NOMO-1 (cell line): Measurements from ENCODE around the gene RPL39.
A peak's percentile ranks its signal among the peaks of the same experiment; 100 is the strongest.
"Not testable (repeated sequence)": the region's sequence is repeated elsewhere in the genome, so short reads cannot be mapped to it uniquely, and the experiment has no call there.

Source experiments
- DNase-seq, 2 experiments: peaks; one replicate each; lab custom pipeline; 2025; ENCODE audit not compliant: unreplicated experiment in 2 of 2; lab: John Stamatoyannopoulos, UW

RPL39 gene

DNA sequence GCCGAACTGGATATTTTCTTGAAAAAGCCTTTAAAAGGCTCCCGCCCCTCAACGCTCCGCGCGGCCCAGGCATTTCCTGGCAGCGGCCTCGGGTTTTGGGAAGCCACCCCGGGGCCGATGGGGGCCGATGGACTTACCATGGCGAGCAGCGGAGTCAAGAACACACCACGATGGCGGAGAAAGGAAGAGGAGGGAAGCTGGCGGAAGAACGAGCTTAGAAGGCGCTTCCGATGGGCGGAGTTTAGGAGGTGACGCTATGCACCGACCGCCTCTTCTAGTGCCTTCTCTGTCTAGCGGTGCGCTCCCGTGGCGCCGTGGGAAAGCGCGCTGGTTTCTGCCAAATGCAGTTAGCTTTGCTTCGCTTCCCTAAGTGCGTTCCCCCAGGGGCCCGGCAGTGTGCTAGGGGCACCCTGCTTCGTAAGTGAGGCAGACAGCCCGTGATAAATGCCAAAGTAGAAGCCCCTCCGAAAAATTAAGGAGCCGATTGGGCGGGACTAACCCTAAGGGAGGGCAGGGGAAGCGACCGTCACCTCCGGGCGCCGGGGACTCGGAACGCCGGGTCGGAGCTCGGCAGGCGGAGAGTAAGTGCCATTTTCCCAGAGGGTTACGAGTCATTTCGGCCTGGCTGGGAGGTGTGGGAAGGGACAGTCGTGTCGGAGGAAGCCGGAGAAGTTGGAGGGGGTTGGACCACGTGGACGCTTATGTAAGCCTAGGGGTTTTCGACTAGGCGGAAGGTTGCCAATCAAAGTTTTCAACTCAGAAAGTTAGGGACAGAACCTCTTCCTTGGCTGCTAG lies at the start of gene RPL39:
Gene RPL39, minus strand, starts transcription at position 194 of the 795 bp plus-strand sequence. Its CDS starts 54 bp downstream, at position 140.
- peak; percentile 57 to 79 for DNase-seq

DNA sequence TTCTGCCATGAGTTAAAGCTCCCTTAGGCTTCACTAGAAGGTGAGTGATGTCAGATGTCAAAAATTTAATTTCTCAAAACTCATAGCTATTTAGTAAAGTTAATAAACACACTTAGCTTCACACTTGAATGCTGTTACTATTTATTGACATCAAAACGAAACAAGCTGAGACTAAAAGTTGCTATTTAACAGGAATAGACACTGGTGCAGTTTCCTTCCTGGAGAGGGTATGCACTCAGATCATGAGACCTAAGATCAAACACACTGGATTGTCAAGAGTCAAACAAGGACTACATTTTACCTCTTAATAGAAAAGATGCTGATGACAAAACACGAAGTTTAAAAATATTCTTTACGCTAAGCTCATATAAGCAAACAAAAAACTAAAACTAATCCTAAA lies 42.5 kb upstream of the RPL39 start:
- no peak for DNase-seq

DNA sequence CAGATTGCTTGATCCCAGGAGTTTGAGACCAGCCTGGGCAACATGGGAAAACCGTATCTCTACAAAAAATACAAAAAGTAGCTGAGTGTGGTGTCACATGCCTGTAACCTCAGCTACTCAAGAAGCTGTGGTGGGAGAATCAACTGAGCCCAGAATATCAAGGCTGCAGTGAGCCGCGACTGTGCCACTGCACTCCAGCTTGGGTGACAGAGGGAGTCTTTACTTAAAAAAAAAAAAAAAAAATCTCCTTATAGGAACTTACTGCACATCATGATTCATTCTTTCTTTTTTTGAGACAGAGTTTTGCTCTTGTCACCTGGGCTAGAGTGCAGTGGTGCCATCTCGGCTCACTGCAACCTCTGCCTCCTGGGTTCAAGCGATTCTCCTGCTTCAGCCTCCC lies 37.0 kb upstream of the RPL39 start:
- no peak for DNase-seq

DNA sequence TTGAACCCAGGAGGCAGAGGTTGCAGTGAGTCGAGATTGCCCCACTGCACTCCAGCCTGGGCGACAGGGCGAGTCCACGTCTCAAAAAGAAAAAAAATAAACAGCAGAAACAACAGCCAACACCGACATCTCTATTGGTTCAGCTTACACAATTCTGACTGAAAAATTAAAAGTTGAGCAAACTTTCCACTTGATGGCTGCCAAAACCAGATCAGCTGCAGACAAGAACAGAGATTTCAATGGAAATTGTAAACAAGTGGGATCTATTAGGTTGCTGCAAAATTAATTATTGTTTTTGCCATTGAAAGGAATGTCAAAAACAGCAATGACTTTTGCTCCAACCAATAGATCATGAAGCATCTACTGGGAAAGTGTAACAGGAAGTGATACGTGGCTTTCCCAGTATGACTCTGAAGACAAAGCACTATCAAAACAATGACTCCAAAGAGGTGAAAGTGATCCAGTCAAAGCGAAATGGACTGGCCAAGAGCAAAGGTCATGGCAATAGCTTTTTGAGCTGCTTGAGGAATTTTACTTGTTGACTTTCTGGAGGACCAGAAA lies 35.0 kb upstream of the RPL39 start:
- DNase-seq = no peak

DNA sequence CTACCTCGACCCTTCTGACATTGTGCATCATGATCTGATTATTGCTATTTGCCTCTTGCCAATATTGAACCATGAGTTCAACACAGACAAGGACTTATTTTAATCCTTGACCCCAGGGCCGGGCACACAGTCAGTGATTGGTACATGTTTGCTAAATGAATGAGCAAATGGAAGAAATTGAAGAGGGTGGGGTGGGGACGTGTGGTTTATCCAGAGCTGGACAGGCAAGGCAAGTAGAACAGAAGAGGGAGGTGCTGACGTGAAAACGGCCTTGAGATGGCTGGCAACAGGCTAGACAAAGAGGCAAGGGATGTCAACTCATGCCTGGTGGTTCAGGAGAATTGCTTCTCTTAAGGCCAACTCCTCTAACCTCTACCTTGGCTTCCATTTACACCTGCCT lies 32.8 kb upstream of the RPL39 start:
- not testable (repeated sequence) for DNase-seq

DNA sequence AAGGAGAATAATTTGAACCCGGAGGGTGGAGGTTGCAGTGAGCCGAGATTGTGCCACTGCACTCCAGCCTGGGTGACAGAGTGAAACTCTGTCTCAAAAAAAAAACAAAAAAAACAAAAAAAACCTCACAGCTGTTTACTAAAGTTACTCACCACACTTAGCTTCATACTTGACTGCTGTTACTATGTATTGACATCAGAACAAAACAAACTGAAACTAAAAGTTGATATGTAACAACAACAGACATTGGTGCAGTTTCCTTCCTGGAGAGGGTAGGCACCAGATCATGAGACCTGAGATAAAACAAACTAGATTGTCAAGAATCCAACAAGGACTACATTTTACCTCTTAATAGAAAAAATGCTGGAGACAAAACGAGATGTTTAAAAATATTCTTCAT lies 30.3 kb upstream of the RPL39 start:
- DNase-seq = not testable (repeated sequence)

DNA sequence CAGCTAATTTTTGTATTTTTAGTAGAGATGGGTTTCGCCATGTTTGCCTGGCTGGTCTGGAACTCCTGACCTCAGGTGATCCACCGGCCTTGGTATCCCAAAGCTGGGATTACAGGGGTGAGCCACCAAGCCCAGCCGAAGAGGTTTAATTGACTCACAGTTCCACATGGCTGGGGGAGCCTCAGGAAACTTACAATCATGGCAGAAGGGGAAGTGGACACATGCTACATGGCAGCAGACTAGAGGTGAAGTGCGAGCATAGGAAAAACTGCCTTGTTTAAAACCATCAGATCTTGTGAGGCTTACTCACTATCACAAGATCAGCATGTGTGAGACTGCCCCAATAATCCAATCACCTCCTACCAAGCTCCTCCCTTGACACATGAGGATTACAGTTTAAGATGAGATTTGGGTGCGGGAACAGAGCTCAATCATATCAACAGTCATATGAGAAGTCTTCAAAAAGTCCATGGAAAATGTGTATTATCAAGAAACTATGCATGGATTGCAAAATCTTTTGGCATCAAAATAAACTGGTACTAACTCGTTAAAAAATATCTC lies 25.8 kb upstream of the RPL39 start:
- no peak for DNase-seq

DNA sequence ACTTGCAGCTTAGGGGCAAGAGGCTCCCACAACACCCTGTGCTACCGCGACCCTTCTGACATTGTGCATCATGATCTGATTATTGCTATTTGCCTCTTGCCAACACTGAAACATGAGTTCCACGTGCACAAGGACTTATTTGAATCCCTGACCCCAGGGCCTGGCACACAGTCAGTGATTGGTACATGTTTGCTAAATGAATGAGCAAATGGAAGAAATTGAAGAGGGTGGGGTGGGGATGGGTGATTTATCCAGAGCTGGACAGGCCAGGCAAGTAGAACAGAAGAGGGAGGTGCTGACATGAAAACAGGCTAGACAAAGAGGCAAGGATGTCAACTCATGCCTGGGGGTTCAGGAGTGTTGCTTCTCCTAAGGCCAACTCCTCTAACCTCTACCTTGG lies 24.9 kb upstream of the RPL39 start:
- no peak for DNase-seq

DNA sequence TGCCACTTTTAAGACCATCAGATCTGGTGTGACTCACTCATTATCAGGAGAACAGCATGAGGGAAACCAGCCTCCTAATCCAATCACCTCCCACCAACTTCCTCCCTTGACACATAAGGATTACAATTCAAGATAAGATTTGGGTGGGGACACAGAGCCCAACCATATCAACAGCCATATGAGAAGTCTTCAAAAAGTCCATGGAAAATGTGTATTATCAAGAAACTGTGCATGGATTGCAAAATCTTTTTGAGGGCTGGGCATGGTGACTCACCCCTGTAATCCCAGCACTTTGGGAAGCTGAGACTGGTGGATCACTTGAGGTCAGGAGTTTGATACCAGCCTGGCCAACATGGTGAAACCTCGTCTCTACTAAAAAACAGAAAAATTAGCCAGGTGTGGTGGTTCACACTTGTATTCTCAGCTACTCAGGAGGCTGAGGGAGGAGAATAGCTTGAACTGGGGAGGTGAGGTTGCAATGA lies 17.8 kb upstream of the RPL39 start:
- no peak for DNase-seq

DNA sequence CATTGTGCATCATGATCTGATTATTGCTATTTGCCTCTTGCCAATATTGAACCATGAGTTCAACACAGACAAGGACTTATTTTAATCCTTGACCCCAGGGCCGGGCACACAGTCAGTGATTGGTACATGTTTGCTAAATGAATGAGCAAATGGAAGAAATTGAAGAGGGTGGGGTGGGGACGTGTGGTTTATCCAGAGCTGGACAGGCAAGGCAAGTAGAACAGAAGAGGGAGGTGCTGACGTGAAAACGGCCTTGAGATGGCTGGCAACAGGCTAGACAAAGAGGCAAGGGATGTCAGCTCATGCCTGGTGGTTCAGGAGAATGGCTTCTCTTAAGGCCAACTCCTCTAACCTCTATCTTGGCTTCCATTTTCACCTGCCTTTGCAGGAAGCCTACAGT lies 17.0 kb upstream of the RPL39 start:
- DNase-seq = not testable (repeated sequence)

DNA sequence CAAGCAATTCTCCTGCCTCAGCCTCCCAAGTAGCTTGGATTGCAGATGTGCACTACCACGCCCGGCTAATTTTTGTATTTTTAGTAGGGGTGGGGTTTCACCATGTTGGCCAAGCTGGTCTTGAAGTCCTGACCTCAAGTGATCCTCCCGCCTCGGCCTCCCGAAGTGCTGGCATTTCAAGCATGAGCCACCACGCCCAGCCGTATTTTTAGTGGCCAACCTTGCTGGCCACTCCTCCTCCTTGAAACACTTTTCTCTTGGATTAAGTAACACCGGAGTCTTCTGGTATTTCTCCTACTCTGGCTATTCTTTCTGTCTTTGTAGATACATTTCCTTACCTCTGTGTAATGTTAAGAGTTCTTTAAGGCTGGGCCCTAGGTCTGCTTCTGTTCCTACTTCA lies 11.1 kb upstream of the RPL39 start:
- DNase-seq = no peak

DNA sequence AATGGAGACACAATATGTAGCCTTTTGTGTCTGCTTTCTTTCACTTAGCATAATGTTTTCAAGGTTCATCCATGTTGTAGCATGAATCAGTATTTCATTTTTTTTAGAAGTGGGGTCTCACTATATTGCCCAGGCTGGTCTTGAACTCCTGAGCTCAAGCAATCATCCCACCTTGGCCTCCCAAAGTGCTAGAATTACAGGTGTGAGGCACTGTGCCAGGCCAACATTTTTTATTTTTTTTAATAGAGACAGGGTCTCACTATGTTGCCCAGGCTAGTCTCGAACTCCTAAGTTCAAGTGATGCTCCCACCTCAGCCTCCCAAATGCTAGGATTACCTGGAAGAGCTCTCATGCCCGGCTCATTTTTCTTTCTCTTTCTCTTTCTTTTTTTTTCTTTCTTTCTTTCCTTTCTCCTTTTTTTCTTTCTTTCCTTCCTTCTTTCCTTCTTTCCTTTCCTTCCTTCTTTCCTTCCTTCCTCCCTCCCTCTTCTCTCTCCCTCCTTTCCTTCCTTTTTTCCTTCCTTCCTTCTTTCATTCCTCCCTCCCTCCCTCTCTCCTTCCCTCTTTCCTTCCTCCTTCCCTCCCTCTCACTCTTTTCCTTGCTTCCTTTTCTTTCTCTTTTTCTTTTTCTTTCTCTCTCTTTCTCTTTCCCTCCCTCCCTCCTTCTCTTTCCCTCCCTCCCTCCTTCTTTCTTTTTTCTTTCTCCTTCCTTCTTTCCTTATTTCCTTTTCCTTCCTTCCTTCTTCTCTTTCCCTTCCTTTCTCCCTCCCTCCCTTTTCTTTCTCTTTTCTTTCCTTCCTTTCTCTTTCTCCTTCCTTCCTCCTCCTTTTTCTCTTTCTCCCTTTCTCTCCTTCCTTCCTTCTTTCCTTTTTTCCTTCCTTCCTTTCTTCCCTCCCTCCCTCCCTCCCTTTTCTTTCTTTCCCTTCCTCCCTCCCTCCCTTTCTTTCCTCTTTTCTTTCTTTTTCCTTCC lies 10.1 kb upstream of the RPL39 start:
- no peak for DNase-seq

DNA sequence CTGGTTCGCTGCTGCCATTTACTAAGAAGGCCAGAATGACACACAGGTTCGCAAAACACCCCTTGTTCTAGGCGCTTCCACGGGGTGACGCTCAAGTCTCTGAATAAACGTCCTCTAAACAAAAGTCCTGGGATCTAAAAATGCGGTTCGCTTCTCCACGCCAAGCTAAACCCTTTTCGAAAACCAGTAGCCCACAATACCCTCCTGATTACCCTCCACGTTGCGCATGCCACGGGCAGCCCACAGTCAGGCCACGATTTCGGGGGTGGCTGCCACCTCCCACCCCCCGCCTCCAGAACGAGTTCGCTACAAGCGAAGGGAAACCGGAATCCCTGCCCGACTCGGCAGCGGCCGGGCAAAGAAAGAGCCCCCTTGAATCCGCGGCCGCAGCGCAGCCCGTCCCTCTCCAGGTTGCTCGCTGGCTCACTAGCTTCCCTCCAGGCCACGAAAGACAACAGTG lies 423 bp downstream of the RPL39 start:
- DNase-seq = peak in 1 of 2 experiments; percentile 25

DNA sequence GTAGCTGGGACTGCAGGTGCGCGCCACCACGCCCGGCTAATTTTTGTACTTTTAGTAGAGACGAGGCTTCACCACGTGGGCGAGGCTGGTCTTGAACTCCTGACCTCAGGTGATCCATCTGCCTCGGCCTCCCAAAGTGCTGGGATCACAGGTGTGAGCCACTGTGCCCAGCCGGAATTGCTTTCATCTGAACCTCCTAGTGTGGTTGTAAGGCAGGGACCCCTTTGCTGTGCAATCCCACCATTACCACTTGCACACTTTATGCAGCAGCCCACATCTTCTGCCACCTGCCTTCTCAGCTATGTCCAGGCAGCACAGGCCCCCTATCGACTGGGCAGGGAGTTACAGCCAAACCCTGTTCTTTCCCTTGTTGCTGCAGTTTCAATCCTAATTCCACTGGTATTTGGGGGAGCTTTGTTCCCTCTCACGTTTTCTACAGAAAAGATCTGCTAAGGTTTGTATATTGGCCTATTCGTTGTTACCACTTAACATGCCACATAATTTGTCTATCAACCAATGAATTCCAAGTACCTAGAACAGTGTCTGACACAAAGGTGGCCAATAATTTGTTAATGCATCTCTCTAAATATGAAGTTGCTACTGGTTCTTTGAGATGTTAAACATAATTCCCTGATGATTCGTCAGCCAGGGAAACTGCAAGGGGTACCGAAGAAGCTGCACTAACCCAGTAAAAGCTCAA lies 6.5 kb downstream of the RPL39 start:
- peak; percentile 25 for DNase-seq

DNA sequence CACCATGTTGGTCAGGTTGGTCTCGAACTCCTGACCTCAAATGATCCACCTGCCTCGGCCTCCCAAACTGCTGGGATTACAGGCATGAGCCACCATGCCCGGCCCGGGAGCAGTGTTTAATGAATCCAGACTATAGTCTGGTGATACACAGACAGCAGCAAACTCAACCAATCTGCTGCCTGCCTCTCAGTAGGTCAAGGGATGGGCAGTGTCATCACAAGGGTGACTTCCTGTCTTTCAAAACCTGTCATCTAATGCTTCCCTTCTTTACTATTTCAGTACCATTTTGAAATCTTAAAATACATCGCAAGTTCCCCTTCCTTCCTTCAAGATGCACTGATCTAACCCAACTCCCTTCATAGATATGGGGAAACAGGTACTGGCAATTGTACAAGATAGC lies 8.4 kb downstream of the RPL39 start:
- DNase-seq = peak; percentile 54 to 96

DNA sequence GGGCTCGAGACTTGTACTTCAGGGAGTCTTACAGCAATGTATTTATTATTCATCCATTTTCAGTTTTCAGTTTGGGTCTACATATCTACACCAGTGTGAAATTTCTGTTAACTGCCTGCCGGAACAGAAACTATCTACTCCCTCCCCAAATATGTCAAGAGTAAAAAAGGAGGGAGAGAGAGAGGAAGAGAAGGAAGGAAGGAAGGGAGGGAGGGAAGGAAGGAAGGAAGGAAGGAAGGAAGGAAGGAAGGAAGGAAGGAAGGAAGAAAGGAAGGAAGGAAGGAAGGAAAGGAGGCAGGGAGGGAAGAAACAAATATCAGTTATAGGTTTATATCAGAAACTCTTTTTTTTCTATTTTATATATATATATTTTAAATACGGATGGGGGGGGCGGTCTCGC lies 12.6 kb downstream of the RPL39 start:
- no peak for DNase-seq

DNA sequence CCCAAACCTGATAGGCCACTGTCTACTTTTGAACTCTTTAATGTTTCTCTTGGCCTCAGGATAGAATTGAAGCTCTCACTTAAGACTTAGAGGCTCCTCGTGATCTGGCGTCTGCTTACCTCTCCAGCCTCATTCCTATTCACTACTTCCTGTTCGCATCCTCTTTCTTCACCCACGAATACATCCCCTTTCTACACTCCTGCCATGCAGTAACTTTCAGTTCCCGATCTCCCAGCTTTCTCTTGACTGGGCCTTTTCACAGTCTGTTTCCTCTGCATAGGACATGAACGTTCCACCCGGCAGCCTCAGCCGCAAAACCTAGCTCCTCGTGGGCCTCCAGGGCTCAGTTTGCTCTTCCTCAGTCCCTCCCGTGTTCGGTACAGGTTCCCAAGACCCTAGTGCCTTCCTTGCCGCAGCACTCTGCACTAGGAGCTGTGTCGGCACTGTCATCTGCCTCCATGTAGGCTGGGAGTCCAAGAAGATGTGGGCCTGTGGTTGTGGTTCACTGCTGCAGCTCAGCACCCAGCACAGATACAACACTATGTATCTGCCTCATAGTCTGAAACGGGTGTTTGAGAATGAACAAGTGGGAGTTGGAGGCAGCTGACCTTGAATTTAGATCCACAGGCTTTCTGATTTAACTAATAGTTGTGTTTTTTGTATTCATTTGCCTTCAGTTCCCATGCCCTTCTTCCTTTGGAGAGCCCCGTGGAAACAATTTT lies 15.8 kb downstream of the RPL39 start:
- DNase-seq = peak; percentile 74 to 91

DNA sequence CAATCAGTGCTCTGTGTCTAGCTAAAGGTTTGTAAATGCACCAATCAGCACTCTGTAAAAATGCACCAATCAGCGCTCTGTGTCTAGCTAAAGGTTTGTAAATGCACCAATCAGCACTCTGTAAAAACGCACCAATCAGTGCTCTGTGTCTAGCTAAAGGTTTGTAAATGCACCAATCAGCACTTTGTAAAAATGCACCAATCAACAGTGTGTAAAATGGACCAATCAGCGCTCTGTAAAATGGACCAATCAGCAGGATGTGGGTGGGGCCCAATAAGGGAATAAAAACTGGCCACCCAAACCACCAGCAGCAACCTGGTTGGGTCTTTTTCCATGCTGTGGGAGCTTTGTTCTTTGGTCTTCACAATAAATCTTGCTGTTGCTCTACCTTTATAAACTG lies 22.0 kb downstream of the RPL39 start:
- not testable (repeated sequence) for DNase-seq

DNA sequence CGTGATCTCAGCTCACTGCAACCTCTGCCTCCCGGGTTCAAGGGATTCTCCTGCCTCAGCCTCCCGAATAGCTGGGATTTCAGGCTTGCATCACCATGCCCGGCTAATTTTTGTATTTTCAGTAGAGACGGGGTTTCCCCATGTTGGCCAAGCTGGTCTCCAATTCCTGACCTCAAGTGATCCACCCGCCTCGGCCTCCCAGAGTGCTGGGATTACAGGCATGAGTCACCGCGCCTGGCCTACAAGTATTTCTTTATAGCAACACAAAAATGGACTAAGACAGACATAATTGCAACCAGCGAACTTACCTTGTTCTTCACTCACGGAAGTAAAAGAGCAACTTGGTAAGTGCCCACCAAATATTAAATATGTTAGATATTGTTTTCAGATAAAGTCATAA lies 23.0 kb downstream of the RPL39 start:
- not testable (repeated sequence) for DNase-seq
